KOPT-K1 (cell line): Measurements from ENCODE around the gene HDAC9.

Experiments
- H3K27ac ChIP-seq: fragments of 200-600 bp; sonication (generic); 2 replicates; pipeline ENCODE4 v1.5.1; 2016; ENCODE audit warnings: antibody characterized with exemption, mild to moderate bottlenecking, low read depth, low read length; ENCODE audit not compliant: poor library complexity, severe bottlenecking
- H3K36me3 ChIP-seq: fragments of 200-600 bp; sonication (generic); 2 replicates; pipeline ENCODE4 v1.5.1; 2017; ENCODE audit warnings: antibody characterized with exemption, mild to moderate bottlenecking, low read length, moderate library complexity; ENCODE audit not compliant: insufficient read depth
- H3K9me3 ChIP-seq: fragments of 200-600 bp; sonication (generic); 2 replicates; pipeline ENCODE4 v1.5.1; 2017; ENCODE audit warnings: antibody characterized with exemption, low read length, mild to moderate bottlenecking; ENCODE audit not compliant: insufficient read depth, poor library complexity, severe bottlenecking

The HDAC9 gene

DNA sequence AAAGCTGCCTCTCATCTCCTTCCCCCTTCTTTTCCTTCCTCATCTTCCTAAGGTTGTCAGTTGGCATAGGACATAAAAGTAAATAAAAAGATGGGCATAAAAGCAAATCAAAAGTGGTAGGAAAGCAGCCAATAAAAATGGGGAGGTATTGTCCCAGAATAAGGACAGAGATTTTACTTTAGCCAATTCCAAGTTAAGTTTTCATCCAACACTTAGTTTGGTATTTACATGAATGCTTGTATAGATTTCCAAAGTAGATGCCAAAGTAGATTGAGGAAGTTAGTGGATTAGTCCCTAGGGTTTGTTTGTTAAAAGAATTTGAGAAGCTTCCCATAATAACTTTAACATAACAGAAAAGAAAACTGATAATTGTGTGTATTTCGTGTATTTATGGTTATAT is 33.7 kb downstream of the HDAC9 start:
- Histone ChIP-seq H3K27ac (no peak overlapping the region), H3K9me3 (no peaks in the 10 kb centered on the region), H3K36me3 (no peaks in the 10 kb centered on the region)

DNA sequence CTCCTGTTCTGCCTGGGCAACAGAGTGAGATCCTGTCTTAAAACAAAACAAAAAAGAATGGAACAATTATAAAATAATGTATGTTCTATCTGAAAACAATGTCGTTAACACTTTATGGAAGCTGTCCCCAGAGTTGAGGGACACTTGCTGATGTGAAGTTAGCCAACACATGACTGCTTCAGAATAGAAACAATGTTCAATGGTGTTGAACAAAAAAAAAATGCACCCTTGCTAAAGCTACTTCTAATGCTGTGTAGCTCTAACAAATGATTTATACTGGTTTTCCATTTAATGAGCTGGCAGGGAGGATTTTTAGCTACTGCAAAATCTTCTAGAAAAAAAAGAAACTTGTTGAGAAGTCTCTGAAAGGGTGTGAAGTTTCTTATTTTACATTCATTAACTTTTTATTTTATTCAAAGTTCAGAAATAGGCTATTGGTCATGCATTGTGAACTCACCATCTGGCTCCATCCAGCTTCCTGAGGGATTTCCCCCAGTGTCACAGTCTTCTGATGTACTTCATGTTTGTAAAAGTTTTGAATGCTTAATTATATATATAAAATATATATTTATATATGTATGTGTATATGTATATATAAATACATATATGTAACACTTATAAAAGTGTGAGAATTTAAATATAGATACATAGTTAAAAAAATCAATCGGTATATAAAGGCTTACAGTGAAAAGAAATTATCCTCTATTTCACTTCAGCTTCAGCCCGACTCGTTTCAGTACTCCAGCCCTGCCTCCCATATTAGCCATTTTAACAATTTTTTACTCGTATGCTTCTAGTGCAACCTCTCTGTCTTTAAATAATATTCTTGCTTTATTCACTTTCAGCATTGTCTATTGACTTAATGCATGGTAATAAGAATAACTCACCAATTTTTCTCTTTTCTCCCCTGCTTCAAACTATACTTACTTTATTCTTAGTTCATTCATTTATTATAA is 35.0 kb downstream of the HDAC9 start:
- H3K36me3 ChIP-seq: no peaks in the 10 kb centered on the region
- no peaks in the 10 kb centered on the region for H3K9me3 ChIP-seq
- no peak overlapping the region for H3K27ac ChIP-seq

DNA sequence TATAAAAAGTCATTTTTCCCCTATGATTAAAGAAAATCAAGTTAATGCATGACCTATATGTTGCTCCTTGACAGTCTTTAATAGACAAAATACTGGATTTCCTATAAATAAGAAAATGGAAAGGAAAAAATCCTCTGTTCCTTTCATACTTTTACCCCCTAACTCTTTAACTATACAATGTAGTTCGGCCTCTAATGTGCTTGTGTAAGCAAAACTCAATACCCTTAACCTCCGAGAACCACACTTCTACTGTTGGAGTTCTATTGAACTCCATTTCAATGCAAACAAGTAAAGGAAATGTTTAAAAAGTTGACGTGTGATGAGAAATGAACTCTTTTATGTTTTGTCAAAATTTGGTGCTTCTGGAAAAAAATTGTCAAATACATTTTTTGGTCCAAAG is 36.0 kb downstream of the HDAC9 start:
- no peaks in the 10 kb centered on the region for H3K9me3 ChIP-seq
- H3K36me3 ChIP-seq: no peaks in the 10 kb centered on the region

DNA sequence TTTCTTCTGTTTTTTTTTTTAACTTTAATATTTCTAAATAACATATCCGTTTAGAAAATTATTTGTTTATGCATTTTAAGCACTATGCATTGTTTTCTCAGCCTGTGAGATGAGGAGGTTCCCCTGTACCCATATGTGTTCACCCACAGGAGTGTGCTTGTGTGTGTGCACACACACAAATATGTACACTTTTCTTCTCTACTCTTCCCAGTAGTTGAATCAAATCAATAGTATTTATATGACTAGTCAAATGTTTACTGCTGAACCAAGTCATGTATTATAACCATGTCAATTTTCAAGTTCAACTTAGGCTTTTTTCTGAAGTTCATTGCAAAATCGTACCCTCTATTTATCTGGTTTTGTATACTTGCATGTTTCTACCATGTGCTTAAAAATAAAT is 37.3 kb downstream of the HDAC9 start:
- Histone ChIP-seq H3K27ac (no peak overlapping the region), H3K36me3 (no peaks in the 10 kb centered on the region), H3K9me3 (no peaks in the 10 kb centered on the region)

More for the DNA sequence above, 36.0 kb downstream of the HDAC9 start:
- H3K27ac ChIP-seq: no peak overlapping the region

DNA sequence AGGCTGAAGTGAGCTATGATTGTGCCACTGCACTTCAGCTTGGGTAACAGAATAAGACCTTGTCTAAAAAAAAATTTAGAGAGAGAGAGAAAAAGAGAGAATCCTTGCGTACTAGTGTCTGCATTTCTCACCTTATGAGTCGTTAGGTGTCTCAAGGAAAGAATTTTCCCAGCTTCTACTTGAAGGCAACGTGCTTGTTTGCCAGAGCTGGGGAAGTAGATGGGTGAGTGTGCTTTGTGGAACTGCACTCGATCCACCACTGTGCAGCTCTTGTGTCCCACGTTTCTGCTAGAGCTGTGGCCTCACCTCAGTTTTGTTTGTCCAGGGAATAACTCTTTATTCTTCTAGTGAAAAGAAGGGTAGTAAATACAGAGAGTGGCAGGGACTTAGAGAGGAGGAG is 38.9 kb downstream of the HDAC9 start:
- Histone ChIP-seq H3K36me3 (no peaks in the 10 kb centered on the region), H3K27ac (no peak overlapping the region)

DNA sequence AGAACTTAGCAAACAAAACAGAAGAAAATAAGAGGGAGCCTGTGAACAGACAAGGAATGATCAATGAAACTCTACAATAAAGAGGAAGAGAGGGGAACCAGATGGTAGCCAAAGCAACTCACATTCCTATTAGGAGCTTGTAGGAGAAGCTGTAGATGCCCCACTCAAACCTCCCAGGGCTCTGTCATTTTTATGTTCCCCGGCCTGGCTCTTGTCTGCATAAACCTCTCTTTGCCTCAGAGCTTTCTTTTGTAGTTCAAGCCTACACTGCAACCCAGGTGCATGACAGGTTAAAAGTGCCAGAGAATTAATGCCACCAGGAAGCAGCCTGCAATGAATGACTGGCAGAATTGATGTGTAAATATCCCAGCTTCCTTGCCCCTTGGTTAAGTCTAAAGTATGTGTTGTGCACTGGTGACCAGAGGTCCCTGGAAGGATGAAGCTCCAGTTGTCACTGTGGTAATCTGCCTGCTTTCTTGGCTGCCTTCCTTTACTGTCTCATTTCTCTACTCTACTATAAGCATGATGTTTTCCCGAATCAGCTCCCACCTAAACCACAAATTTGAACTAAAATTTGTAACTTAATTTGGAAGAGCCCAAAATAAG is 40.4 kb downstream of the HDAC9 start:
- H3K27ac ChIP-seq: no peak overlapping the region
- no peaks in the 10 kb centered on the region for H3K9me3 ChIP-seq
- H3K36me3 ChIP-seq: no peaks in the 10 kb centered on the region

More for the DNA sequence above, 38.9 kb downstream of the HDAC9 start:
- no peaks in the 10 kb centered on the region for H3K9me3 ChIP-seq

DNA sequence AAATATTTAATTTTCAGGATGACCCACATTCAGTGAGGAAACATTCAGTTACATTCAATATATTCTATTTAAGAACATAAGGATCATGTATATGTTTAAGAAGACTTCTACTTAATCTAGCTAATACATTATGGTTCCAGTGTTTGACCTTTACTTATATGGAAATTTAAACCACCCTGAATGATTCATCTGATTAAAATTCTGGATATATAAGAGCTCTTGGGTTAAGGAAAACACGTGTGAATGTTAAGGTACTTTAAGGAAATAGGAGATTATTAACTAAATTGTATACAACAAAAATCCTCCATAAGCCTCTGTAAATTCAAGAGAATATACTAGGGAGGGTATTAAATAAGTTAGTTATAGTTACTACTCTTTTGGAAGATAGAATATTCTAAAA is 40.9 kb downstream of the HDAC9 start:
- H3K9me3 ChIP-seq: no peaks in the 10 kb centered on the region
- H3K27ac ChIP-seq: no peak overlapping the region
- no peaks in the 10 kb centered on the region for H3K36me3 ChIP-seq

DNA sequence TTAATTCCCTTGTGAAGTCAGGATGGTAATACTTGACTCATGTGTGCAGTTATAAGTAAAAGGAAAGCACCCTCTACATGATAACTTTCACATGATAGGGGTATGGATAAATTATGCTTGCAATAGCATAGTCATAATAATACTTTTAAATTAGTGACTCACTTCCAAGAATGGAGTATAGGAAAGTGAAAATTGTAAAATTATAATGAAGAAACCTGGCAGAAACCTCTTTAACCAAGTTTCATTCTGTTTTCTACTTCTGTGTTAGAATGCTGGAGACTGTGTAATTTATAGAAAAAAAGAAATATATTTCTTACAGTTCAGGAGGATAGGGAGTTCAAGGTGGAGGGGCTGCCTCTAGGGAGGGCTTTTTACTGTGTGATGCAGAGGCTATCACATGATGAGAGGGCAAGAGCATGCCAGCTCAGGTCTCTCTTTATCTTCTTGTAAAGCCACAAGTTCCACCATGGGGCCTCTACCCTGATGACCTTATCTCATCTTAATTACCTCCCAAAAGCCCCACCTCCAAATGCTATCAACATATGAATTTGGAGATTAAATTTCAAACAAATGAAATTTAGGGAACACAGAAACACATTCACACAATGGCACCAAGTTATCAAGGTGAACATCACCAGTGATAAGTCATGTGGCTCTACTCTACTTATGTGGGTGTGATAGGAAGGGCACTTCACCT is 43.2 kb downstream of the HDAC9 start:
- Histone ChIP-seq H3K9me3 (no peaks in the 10 kb centered on the region), H3K27ac (no peak overlapping the region), H3K36me3 (no peaks in the 10 kb centered on the region)

DNA sequence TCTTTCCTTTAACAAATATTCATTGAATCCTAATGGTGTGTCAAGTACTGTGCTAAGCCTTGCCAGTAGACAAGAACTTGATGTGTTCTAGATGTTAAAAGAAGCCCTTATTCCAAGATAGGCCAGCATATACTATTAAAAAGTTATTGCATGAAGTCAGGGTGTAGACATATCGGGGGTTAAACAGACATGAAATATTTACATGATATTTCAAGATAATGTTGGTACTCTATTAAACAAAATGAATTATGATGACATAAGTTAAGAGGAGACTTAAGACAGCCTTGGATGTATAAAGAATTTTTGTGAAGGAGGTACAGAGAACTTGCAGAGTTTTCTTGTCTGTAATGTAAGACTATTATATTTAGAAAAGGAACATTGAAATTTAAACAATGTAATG is 44.8 kb downstream of the HDAC9 start:
- Histone ChIP-seq H3K36me3 (no peaks in the 10 kb centered on the region), H3K9me3 (no peaks in the 10 kb centered on the region), H3K27ac (no peak overlapping the region)

DNA sequence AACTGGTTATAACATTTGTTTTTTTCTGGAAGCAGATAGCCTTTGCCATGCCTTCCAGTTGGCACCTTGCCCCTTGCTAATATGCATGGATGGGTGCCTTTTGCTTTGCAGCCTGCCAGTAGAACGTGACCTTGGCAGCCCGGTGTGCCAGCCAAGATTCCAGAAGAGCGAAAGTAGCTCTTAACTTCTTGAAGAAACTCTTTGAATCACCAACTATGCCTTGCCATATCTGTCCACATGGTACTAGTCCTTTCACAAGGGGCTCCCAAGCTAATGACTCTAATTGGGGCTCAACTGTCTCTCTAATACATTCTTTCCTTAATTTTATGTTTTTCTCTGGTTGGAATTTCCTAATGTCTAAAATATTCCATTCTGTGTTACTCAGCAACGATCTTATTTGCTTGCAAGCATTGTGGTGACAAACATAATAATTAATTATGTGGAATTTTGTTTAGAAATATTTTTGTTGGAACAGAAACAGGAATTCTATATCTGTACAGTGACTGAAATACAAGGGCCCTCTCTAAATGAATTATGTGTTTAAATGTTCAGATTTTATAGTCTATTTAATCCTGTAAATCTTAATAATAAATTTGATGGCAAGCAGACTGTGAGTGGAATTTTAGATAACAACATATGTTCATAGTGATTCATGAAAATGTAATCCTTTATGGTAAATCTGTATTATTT is 45.8 kb downstream of the HDAC9 start:
- H3K27ac ChIP-seq: no peak overlapping the region
- no peaks in the 10 kb centered on the region for H3K36me3 ChIP-seq
- H3K9me3 ChIP-seq: no peaks in the 10 kb centered on the region

DNA sequence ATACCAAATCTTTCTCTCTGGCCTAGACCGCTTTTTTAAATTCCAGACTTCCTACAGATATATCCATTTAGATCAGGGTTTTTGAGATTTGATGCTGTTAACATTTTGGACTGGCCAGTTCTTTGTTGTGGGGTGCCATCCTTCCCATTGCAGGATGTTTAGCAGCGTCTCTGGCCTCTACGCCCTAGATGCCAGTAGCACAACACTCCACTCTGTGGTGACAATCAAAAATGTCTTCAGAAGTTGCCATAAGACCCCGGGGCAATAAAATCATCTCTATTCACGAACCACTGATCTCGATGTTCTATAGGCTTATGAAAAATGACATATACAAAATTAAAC is 46.3 kb downstream of the HDAC9 start:
- H3K36me3 ChIP-seq: no peaks in the 10 kb centered on the region
- H3K27ac ChIP-seq: no peak overlapping the region
- H3K9me3 ChIP-seq: no peaks in the 10 kb centered on the region

DNA sequence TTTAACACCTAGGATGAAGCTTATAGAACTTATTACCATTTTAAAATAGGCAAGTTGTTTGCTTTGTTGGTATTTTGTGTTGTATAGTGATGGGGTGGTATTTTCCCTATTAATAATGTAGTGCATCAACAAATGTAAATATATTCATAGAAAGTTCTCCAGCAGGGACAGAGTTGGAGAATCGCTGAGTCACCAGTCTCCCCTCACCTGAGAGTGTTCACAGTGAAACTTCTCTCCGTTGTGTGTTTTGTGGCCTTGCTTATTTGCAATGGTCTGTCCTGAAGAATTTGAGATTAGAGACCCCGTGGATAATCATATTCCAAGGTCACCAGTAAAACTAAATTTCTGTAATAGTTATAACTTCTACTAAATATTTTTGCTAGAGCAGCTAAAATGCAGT is 51.0 kb downstream of the HDAC9 start:
- Histone ChIP-seq H3K27ac (no peak overlapping the region), H3K9me3 (no peaks in the 10 kb centered on the region), H3K36me3 (no peaks in the 10 kb centered on the region)

DNA sequence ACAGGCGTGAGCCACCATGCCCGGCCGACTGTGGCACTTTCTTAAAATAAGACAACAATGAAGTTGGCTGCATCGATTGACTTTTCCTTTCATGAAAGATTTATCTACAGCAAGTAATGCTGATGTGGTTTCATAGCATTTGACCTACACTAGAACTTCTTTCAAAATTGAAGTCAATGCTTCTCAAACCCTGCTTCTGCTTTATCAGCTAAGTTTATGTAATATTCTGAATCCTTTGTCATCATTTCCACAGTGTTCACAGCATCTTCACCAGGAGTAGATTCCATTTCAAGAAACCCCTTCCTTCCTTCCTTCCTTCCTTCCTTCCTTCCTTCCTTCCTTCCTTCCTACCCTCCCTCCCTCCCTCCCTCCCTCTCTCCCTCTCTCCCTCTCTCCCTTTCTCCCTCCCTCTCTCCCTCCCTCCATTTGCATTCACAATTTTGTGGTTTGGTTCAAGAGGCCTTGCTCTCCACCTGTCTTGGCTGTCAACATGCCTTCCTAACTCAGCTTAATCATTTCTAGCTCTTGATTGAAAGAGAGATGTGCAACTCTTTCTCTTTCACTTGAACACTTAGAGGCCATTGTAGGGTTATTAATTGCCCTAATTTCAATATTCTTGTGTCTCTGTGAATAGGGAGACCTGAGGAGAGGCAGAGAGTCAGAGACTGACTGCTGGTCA is 52.1 kb downstream of the HDAC9 start:
- no peak overlapping the region for H3K27ac ChIP-seq
- H3K36me3 ChIP-seq: no peaks in the 10 kb centered on the region
- no peaks in the 10 kb centered on the region for H3K9me3 ChIP-seq

DNA sequence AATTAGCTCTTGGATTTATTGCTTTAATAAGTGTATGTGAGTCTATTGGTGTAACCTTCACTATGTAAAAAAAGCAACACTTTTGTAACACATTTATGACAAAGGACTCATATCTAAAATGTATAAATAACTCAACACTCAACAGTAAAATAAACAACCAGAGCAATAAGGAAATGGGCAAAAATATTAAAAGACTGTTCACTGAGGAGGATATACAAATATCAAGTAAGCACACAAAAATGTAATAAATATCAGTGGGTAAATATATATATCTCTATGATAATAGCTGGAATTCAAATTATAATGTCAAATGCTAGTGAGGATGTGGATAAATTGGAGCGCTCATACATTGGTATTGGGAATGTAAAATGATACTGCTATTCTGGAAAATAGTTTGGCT is 53.0 kb downstream of the HDAC9 start:
- no peaks in the 10 kb centered on the region for H3K36me3 ChIP-seq
- H3K9me3 ChIP-seq: no peaks in the 10 kb centered on the region
- no peak overlapping the region for H3K27ac ChIP-seq
